NCI-H82 (cell line): ENCODE data around the gene CABLES2.
"Not testable (repeated sequence)": the region's sequence is repeated elsewhere in the genome, so short reads cannot be mapped to it uniquely, and the experiment has no call there.

Experiments used
- DNase-seq: peaks from one replicate; lab custom pipeline; 2025; lab: John Stamatoyannopoulos, UW

CABLES2 gene

GRCh38 chr20:62390317-62391164 is 16.5 kb downstream of the CABLES2 start:
- no peak for DNase-seq

DNA sequence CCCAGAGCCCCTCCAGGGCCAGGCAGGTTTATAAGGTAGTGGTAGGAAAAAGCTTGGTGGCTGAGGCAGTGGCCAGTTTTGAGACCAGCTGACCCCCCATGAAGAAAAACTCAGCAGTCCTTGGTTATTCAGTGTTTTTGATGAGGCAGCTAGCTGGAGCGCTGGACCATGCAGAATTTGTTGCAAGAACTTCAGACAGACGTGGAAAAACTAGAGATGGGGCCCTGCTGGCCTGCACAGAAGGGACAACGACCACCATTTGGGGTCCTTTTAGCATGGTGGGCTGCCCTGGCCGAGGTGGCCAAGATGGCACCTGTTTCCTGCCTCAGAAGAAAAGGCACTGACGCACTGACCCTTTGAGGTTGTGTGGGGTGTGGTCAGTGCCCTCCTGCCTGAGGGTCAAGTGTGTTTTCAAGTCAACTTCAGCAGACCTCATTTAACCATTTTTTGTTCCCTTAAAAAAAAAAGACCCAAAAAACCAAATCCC is 17.4 kb downstream of the CABLES2 start:
- DNase-seq, result no peak

DNA sequence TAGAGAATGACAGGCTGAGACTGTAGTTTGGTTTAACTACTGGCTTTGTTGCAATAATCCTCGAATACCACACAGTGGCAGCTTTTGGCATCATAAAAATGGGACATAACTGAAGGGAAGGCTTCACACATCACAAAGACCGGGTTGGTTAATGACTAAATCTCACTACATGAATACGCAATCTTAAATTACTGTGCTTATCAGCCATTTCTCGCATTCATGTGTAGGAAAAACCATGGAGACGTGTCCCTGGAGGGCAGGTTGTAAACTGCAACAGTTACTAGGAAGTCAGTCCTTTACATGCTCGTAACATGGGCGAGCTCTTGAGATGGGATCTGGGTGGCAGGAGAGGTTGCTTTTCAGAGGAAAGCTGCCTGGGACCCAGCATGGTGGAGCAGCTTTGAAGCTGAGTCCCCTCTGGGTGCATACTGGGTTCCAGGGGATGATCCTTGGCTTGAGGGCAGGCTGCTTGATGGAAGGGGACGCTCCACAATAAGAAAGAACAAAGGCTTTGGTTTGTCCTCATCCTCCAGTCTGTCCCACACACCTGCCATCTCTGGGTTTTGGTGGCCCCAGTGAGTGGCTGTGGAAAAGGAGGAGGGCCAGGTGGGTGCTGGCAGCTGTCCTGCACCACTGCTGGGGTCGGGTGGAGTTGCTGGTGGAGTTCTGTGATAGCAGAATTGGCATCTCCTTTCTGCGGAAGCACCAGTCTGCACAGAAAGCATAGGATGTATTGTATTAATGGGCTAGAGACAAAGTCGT is 18.1 kb downstream of the CABLES2 start:
- no peak for DNase-seq

GRCh38 chr20:62387933-62388635 is 19.0 kb downstream of the CABLES2 start:
- DNase-seq, result no peak

- DNase-seq, result no peak
Measured at GRCh38 chr20:62387219-62387913, 19.7 kb downstream of the CABLES2 start.

- DNase-seq, result peak; percentile 97
Measured at GRCh38 chr20:62386383-62387218, 20.5 kb downstream of the CABLES2 start, which contains the start of gene RPS21. Gene RPS21 (plus strand): TSS chr20:62387103. CDS start chr20:62387339, 236 bp downstream.

- DNase-seq, result peak; percentile 93
Measured at GRCh38 chr20:62382306-62383198, 24.5 kb downstream of the CABLES2 start.

GRCh38 chr20:62381842-62382241 is 25.2 kb downstream of the CABLES2 start:
- DNase-seq, result no peak

GRCh38 chr20:62381202-62381797 is 25.8 kb downstream of the CABLES2 start:
- no peak for DNase-seq

DNA sequence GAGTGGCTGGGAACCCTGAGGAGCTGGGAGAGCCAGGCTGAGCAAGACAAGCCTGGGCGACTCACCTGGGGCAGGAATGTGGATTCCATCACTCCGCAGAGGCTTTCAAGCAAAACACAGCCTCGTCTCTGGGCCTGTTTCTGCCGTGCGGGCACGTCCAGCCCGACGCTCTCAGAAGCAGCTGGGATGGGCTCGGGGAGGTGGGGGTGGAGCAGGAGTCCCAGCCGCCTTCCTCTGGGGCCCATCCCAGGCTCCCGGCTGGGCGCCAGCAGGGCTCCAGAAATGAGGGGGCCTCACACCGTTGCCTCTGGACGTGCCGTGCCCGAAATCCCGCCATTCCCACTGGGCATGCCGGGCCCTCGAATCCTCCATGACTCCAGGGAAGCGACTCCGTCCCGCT is 28.9 kb downstream of the CABLES2 start:
- DNase-seq, result no peak

DNA sequence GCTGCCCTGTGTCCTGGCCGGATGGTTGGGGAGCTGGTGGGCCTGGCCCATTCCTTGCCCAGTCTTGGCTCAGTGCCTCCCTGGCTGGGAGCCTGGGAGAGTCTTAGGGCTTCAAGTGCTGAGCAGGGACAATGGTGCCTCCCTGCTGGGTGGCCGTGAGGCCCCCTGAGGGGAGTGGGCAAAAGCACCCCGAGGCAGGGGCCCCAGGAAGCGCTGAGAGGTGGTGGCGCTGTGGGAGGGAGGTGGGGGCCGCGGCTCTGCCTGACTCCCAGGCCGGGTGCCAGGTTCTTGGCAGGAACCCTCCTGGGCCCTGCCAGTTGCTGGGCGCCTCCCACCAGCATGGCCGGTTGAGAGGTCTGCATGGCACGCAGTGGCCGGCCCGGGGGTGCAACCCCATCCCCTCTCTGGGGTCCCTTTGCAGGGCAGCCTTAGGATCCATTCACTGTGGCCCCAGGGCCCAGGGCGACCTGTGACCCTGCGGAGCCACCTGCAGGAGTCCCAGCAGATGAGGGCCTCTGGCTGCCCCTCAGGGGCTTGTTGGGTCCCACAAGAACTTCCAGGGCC is 29.4 kb downstream of the CABLES2 start:
- no peak for DNase-seq

- no peak for DNase-seq
Measured at GRCh38 chr20:62377064-62377461, 30.0 kb downstream of the CABLES2 start.

DNA sequence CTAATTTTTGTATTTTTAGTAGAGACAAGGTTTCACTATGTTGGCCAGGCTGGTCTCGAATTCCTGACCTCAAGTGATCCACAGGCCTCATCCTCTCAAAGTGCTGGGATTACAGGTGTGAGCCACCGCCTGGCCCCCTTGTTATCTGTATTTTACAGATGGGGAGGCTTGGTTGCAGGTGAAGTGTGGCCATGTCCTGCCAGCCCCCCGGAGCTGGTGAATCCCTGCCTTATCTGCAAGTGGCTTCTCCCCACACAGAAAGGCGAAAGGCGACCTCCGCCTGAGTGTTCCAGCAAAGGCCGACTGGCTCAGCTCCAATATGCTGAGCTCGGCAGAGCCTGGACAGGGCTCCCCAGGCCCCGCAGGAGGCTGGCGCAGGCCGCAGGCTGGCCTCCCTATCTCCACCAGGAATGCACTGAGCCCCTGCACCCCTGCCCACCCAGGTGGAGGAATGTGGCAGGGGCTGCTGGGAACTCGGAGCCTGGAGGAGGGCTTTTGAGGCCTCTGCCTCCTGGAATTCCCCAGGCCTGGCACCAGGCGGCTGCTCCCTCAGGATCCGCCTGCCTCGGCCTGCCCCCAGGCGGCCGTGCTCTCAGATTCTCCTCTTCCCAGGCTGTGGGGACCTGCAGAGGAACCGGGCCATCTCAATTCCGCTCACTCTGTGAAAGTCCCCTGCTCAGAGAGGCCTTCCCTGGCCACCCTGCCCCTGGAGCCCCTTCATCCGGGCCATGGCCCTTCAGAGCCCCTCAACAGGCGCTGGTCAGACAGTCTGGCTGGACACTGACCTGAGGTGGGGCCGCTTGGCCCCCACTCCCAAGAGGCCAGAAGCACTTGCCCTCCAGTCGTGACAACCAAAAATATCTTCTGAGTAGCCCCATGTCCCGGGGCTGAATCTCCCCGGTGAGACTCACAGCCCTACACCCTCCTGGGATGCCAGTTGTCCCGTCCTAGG is 30.7 kb downstream of the CABLES2 start:
- DNase-seq, result peak; percentile 52

DNA sequence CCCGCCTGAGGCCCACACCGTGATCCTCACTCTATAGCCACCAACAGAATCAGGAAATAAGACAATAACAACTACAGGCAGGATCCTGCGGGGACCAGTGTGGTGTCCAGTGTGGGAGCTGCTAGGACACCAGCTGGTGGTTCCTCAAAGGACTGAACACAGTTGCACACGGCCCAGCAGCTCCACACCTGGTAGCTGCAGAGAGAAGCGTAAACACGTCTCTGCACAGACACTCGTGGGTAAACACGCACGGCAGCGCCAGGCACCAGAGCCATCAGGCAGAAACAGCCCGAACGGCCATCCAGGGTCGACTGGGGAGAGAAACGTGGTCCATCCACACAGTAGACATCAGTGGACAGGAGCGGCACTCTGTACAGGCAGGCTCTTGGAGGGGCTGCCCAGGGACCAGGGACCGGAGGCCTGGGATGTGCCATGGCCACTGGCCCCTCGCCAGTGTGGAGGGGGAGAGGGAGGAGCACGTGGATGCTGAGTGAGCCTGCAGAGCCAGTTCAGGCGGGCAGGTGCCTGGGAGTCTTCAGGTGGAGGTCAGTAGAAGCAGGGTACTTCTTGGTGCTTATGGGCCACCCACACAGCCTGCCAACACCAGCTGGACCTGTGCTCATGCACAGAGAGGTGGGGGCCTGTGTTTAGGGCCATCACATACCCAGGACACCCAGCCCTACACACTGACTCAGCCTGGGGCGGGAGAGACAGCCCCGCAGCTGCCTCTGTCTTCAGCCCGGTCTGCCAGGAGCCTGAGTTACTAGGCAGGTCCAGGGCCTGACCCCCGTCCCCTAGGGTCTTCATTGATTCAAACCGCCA is 32.5 kb downstream of the CABLES2 start:
- DNase-seq, result no peak

GRCh38 chr20:62373631-62374179 is 33.4 kb downstream of the CABLES2 start:
- not testable (repeated sequence) for DNase-seq
